BLaER1 treated with 17β-estradiol and CSF1 and Interleukin-3, amounts not matched to agents 10 nM and 100 nM (cell line): ENCODE measurements around the gene PTPRN2.

Source experiments
- H3K27ac ChIP-seq, 11 experiments: shearing (Covaris generic); formaldehyde crosslinking; 2 replicates each; pipeline ENCODE4 v1.8.1; 2022
- H3K27me3 ChIP-seq, 11 experiments: shearing (Covaris generic); formaldehyde crosslinking; 2 replicates each; pipeline ENCODE4 v1.8.1; 2022
- H3K36me3 ChIP-seq, 11 experiments: shearing (Covaris generic); formaldehyde crosslinking; 2 replicates each; pipeline ENCODE4 v1.8.1; 2022
- H3K4me1 ChIP-seq, 10 experiments: shearing (Covaris generic); formaldehyde crosslinking; 2 replicates each; pipeline ENCODE4 v1.8.1; 2022
- H3K4me2 ChIP-seq, 11 experiments: shearing (Covaris generic); formaldehyde crosslinking; 2 replicates each; pipeline ENCODE4 v1.8.1; 2022
- H3K4me3 ChIP-seq, 10 experiments: shearing (Covaris generic); formaldehyde crosslinking; 2 replicates each; pipeline ENCODE4 v1.8.1; 2022
- H3K9ac ChIP-seq, 11 experiments: shearing (Covaris generic); formaldehyde crosslinking; 2 replicates each; pipeline ENCODE4 v1.8.1; 2022
- H3K9me3 ChIP-seq, 11 experiments: shearing (Covaris generic); formaldehyde crosslinking; replicated peaks in 1 of 11; 2 replicates each; pipeline ENCODE4 v1.8.1; 2022
- H4K20me1 ChIP-seq, 11 experiments: shearing (Covaris generic); formaldehyde crosslinking; 2 replicates each; pipeline ENCODE4 v1.8.1; 2022
- Cebpa-rat ChIP-seq, 11 experiments: shearing (Covaris generic); IDR thresholded peaks; 2 replicates each; pipeline ENCODE4 v1.8.1; 2022

PTPRN2 gene

DNA sequence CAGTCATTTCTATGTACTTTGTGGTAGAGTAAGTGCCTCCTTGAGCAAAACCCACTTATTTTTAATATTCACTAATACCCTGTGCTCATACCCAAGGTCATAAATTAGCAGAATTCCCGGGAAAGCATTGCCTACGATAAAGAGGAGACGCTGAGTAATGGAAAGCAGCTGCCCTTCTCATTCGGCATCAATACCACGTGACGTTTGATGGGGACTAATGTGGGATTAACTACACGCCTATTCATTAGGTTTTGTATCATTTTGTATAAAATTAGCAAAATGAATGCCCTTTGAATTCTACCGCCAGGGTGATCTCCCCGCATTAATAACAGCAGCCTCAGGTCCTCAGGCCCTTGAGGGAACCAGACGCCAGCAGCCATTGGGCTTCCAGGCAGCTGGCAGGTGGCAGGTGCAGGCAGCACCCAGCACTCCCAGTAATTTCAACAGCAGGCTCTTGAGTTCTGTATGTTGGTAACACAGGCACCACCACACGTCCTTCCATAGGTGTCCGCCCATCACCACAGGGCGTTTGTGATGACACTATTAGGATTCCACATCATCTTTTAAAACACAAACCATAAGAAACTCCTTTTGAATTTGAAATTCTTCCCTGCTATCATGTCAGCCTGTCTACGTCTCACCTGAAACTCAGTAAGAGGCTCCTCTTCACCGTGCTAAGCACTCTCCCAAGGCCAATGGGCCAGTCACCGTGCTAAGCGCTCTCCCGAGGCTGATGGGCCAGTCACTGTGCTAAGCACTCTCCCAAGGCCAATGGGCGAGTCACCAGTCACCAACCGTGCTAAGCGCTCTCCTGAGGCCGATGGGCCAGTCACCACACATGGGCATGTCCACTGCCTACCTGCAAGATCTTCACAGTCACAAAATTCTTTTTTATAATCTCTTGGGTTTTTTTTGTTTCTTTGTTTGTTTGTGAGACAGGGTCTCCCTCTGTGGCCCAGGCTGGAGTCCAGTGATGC, 509.4 kb downstream of the PTPRN2 start:
- Histone ChIP-seq H3K4me1 (peaks cover 0 to 5% (median 0%) of the 10 kb centered on the region in 10 experiments; a peak in 1 of 20 replicates), H3K27ac (no peak overlapping the region), H3K9ac (no peak overlapping the region), H3K36me3 (no peaks in the 10 kb centered on the region), H3K27me3 (no peaks in the 10 kb centered on the region), H3K4me2 (no peak overlapping the region), H3K9me3 (no peaks in the 10 kb centered on the region), H3K4me3 (no peak overlapping the region), H4K20me1 (0 out of 22 replicates have a peak, but pooled peaks cover 0 to 4% (median 0%) of the 10 kb centered on the region in 11 experiments)
- TF ChIP-seq Cebpa-rat (IDR thresholded peaks at IDR 0.05), result no peak

DNA sequence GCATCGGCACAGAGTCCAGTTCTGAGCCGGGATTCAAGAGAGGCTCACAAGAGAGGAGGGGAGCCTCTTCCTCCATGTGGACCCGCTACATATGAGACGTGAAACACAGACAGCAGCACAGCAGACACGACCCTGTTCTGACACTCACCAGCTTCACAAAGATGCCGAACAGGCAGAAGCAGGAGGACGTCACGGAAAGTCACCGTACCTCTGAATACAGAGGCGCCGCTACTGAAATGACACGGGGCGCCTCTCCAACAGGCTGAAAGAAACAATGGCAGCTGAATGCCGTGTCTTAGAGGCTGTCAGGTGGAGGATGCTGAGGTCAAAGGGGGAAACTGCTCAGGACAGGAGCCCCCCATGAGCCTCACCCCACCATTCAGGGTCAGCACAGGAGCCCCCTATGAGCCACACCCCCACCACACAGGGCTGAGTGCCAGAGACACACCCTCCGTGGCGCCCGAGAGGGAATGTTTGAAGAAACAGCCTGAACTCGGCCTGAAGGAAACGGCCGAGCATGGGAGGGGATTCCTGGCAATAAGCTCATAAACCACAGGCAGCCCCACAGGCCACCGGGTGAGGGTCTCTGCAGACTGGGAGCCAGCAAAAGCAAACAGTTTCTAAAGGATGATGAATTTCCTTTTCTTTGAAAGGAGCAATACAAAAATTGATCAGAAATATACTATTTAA, 510.3 kb downstream of the PTPRN2 start:
- Histone ChIP-seq H3K9me3 (no peaks in the 10 kb centered on the region), H4K20me1 (0 out of 22 replicates have a peak, but pooled peaks cover 0 to 4% (median 0%) of the 10 kb centered on the region in 11 experiments), H3K36me3 (no peaks in the 10 kb centered on the region), H3K27me3 (no peaks in the 10 kb centered on the region), H3K27ac (no peak overlapping the region), H3K4me1 (peaks cover 0 to 5% (median 0%) of the 10 kb centered on the region in 10 experiments; a peak in 1 of 20 replicates), H3K9ac (no peak overlapping the region), H3K4me2 (no peak overlapping the region), H3K4me3 (no peak overlapping the region)
- no peak for TF ChIP-seq Cebpa-rat (IDR thresholded peaks at IDR 0.05)

GRCh38 chr7:158076656-158077055, 511.0 kb downstream of the PTPRN2 start:
- Histone ChIP-seq H4K20me1 (0 out of 22 replicates have a peak, but pooled peaks cover 0 to 4% (median 0%) of the 10 kb centered on the region in 11 experiments), H3K4me2 (no peak overlapping the region), H3K27ac (no peak overlapping the region), H3K9me3 (no peaks in the 10 kb centered on the region), H3K36me3 (no peaks in the 10 kb centered on the region), H3K4me3 (no peak overlapping the region), H3K27me3 (no peaks in the 10 kb centered on the region), H3K4me1 (peaks cover 0 to 5% (median 0%) of the 10 kb centered on the region in 10 experiments; a peak in 1 of 20 replicates), H3K9ac (no peak overlapping the region)
- no peak for TF ChIP-seq Cebpa-rat (IDR thresholded peaks at IDR 0.05)

GRCh38 chr7:158076215-158076614, 511.4 kb downstream of the PTPRN2 start:
- no peak overlapping the region for H3K4me3 ChIP-seq
- H4K20me1 ChIP-seq, result 0 out of 22 replicates have a peak, but pooled peaks cover 0 to 4% (median 0%) of the 10 kb centered on the region in 11 experiments
- H3K27ac ChIP-seq, result no peak overlapping the region
- no peak overlapping the region for H3K9ac ChIP-seq
- TF ChIP-seq Cebpa-rat (IDR thresholded peaks at IDR 0.05), result no peak
- peaks cover 0 to 5% (median 0%) of the 10 kb centered on the region in 10 experiments; a peak in 1 of 20 replicates for H3K4me1 ChIP-seq
- H3K9me3 ChIP-seq, result no peaks in the 10 kb centered on the region
- no peaks in the 10 kb centered on the region for H3K36me3 ChIP-seq
- H3K27me3 ChIP-seq, result no peaks in the 10 kb centered on the region
- no peak overlapping the region for H3K4me2 ChIP-seq

- H3K36me3 ChIP-seq, result no peaks in the 10 kb centered on the region
- TF ChIP-seq Cebpa-rat (IDR thresholded peaks at IDR 0.05), result no peak
Measured at GRCh38 chr7:158075633-158076001, 512.0 kb downstream of the PTPRN2 start.

GRCh38 chr7:158074896-158075632, 512.6 kb downstream of the PTPRN2 start:
- Histone ChIP-seq H3K9me3 (peaks cover 0 to 8% (median 0%) of the 10 kb centered on the region in 11 experiments; a peak in 7 of 22 replicates), H3K27ac (no peak overlapping the region), H4K20me1 (0 out of 22 replicates have a peak, but pooled peaks cover 0 to 4% (median 0%) of the 10 kb centered on the region in 11 experiments), H3K36me3 (no peaks in the 10 kb centered on the region), H3K4me2 (no peak overlapping the region), H3K9ac (no peak overlapping the region), H3K4me3 (no peak overlapping the region), H3K27me3 (no peaks in the 10 kb centered on the region), H3K4me1 (peaks cover 0 to 5% (median 0%) of the 10 kb centered on the region in 10 experiments; a peak in 1 of 20 replicates)
- TF ChIP-seq Cebpa-rat (IDR thresholded peaks at IDR 0.05), result no peak

More at GRCh38 chr7:158075633-158076001, 512.0 kb downstream of the PTPRN2 start:
- Histone ChIP-seq H3K4me3 (no peak overlapping the region), H3K4me2 (no peak overlapping the region), H3K27me3 (no peaks in the 10 kb centered on the region), H3K4me1 (peaks cover 0 to 5% (median 0%) of the 10 kb centered on the region in 10 experiments; a peak in 1 of 20 replicates), H3K9me3 (peaks cover 0 to 2% (median 0%) of the 10 kb centered on the region in 11 experiments; a peak in 7 of 22 replicates), H4K20me1 (0 out of 22 replicates have a peak, but pooled peaks cover 0 to 4% (median 0%) of the 10 kb centered on the region in 11 experiments), H3K9ac (no peak overlapping the region), H3K27ac (no peak overlapping the region)

GRCh38 chr7:158073845-158074840, 513.5 kb downstream of the PTPRN2 start:
- Histone ChIP-seq H3K27ac (no peak overlapping the region), H4K20me1 (0 out of 22 replicates have a peak, but pooled peaks cover 0 to 4% (median 0%) of the 10 kb centered on the region in 11 experiments), H3K4me2 (no peak overlapping the region), H3K27me3 (no peaks in the 10 kb centered on the region), H3K4me3 (no peak overlapping the region), H3K9ac (no peak overlapping the region), H3K36me3 (no peaks in the 10 kb centered on the region), H3K9me3 (peaks cover 0 to 8% (median 0%) of the 10 kb centered on the region in 11 experiments; a peak in 7 of 22 replicates), H3K4me1 (peaks cover 0 to 5% (median 0%) of the 10 kb centered on the region in 10 experiments; a peak in 1 of 20 replicates)
- no peak for TF ChIP-seq Cebpa-rat (IDR thresholded peaks at IDR 0.05)
